ENCODE results near the gene CFAP100. TPM values are rescaled to one million over a fixed set of nuclear protein-coding genes. Genes with fewer than 3 reads are reported as not detected.

CFAP100 gene
- total RNA-seq, 2 donors from 2014 or later = not detected

DNA sequence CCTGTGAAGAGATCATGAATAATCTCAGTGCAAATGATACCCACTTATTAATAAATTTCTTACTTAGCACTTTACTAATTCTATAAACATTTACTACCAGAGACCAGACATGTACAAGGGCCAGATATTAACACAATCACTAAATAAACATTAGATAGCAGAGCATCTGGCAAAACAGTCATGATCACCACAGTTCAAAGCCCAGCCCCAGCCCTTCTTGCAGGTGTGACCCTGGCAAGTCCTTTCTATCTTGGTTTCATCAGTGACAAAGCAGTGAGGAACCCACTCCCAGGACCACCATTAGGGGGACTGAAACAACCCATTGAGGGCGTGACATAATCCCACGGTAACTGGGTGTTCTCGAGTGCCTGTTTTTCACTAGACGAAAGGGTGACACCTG, 69.4 kb downstream of the CFAP100 start:
- intact Hi-C loops (cut with DNase I) = no loop called here
- DNase-seq (ENCODE audit: low spot score) = peak; percentile 26

GRCh38 chr3:126464494-126464893, 69.8 kb downstream of the CFAP100 start:
- intact Hi-C loops (cut with DNase I) = no loop called here
- DNase-seq (ENCODE audit: low spot score) = peak; percentile 37

- DNase-seq (ENCODE audit: low spot score) = peak; percentile 19
These were observed 70.3 kb downstream of the CFAP100 start for GRCh38 chr3:126464997-126465396.

GRCh38 chr3:126465928-126466544, 71.3 kb downstream of the CFAP100 start:
- intact Hi-C loops (cut with DNase I) = loop anchor here in 1 of 2 donors (1.0 kb wide), 1 partner anchor 21 kb away; no protein-coding TSS in a partner anchor

More at GRCh38 chr3:126464997-126465396, 70.3 kb downstream of the CFAP100 start:
- intact Hi-C loops (cut with DNase I) = loop anchor here in 1 of 2 donors (1.0 kb wide), 1 partner anchor 22 kb away; no protein-coding TSS in a partner anchor

GRCh38 chr3:126466886-126467610, 72.3 kb downstream of the CFAP100 start:
- intact Hi-C loops (cut with DNase I) = no loop called here
- DNase-seq (ENCODE audit: low spot score) = peak; percentile 58

More at GRCh38 chr3:126465928-126466544, 71.3 kb downstream of the CFAP100 start:
- DNase-seq (ENCODE audit: low spot score) = peak; percentile 80

DNA sequence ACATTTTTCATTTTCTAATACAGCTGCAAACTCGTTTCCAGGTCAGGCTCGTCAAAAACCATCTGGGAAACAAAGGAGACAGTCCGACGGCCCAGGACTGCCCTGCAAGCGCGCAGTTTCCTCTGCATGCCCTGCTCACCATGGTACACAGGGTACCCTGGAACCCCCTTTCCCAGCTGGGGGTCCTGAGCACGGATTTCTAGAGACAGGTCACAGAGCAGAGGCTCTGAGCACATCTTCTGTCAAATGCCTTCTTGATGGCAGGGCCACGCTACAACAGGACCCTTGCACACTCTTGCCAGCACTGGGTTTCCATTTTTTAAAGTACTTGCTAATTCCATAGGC, 72.9 kb downstream of the CFAP100 start:
- intact Hi-C loops (cut with DNase I) = no loop called here

DNA sequence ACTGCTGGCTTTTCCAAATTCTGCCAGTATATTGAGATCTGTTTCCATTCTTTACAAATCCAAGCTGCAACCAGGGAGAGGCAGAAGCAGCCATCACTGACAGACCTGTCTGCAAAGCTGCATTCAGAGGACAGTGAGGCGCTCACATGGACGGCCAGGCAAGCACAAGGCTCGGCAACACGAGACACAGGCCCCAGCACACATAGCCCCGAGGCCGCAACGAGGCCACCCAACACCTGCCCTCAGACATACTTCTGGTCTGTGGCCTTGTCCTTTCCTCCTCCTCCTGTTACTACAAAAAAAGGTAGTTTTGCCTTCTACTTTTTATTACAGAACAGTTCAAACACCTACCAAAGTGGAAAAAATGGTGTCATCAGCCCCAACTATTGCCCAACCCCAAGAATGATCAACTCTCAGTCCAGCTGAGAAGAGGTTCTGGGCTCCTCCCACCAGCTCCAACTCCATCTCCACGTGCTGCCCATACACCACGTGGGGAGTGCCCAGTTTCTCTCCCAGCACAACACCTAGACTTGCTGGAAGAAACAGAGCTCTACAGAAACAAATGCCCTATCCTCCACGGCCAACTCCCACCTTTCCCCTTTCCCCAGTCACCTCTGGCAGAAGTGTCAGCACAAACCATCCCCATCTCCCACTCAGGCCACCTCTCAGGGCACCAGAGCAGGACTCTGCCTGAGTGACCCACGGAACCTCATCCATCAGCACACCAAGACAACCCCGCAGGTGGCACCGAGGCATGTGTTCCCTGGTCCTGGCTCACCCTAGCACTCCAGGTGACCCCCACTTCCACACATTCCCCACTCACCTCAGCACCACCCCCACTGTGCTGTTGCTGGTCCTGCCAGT, 73.6 kb downstream of the CFAP100 start:
- DNase-seq (ENCODE audit: low spot score) = peak; percentile 59
- intact Hi-C loops (cut with DNase I) = no loop called here

More for the DNA sequence above, 72.9 kb downstream of the CFAP100 start:
- peak; percentile 18 for DNase-seq (ENCODE audit: low spot score)

DNA sequence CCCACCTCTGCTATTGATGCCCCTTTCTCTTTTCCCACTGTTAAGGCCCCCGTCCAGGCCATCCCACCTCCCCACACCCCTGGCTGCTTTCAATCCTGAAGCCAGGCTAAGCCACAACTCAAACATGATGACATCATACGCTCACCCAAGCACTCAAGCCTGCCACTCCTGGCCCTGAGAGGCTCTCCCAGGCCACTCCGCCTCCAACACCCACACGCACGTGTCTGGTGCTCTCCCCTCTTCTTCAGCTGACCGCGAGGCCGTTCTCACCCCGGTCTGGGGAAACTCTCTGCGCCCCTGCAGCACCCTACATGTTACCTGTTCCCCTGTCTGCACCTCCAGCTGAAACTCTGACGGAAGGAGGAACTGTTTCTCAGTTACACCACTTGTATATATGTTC, 74.8 kb downstream of the CFAP100 start:
- peak; percentile 50 for DNase-seq (ENCODE audit: low spot score)
- intact Hi-C loops (cut with DNase I) = no loop called here

- intact Hi-C loops (cut with DNase I) = no loop called here
- peak; percentile 95 for DNase-seq (ENCODE audit: low spot score)
These were observed 77.7 kb downstream of the CFAP100 start for GRCh38 chr3:126472277-126473006.

DNA sequence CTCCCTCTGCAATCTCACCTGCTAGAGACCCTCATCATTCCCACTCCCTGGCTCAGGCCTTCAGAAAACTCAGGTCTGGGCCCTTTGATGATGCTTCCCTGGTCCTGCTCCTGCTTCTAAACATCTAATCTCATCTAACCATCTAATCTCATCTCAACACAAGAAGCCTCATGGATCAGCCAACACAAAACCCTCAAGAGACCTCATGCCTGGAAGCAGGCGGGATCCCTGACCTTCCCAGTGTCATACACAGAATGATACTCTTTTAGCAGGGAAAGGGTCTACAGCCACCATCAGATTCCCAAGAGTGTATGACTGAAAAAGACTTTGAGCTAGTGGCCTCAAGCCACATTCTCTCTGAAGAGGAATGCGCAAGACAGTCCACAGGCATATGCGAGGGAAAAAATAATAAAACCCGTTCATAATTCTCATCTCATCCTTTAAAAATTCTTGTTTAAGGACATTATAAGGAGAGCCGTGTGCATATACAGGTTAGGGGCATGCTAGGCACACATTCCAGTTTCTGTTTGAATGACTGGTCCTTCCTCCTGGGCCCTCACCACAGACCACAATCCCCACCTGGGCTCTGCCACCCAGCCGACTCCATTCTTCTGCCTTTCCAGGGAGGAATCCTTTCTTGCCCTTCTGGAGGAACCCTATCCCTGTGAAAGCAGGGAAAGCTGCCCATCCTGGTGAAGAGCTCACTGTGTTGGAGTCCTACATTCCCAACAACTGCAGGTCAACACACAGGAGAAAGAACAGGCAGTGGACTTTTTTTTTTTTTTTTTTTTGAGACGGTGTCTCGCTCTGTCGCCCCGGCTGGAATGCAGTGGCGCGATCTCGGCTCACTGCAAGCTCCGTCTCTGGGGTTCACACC, 78.8 kb downstream of the CFAP100 start:
- intact Hi-C loops (cut with DNase I) = no loop called here
- peak; percentile 28 for DNase-seq (ENCODE audit: low spot score)

GRCh38 chr3:126474498-126475412, 80.0 kb downstream of the CFAP100 start:
- DNase-seq (ENCODE audit: low spot score) = peak; percentile 86
- intact Hi-C loops (cut with DNase I) = no loop called here

GRCh38 chr3:126475413-126476114, 80.9 kb downstream of the CFAP100 start, which contains the start of gene ZXDC:
Gene ZXDC, minus strand, starts transcription at chr3:126475891. Its CDS starts 26 bp downstream, at chr3:126475865.
- intact Hi-C loops (cut with DNase I) = no loop called here
- peak; percentile 99 for DNase-seq (ENCODE audit: low spot score)

GRCh38 chr3:126476166-126477060, 81.7 kb downstream of the CFAP100 start:
- DNase-seq (ENCODE audit: low spot score) = peak; percentile 91
- intact Hi-C loops (cut with DNase I) = no loop called here

DNA sequence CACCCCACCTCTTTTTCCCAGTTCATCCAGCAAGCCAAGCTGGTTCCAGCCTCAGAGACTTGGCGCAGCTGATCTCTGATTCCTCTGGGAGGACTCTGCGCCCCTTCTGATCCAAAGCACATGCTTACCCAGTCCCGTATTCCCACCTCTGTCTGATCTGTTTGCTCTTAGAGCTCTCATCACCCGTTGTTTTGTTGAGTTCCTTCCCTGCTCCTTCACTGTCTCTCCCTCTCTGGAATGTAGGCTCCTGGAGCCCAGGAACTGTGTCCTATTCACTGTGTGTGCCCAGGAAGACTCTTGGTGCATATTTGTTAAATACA, 82.3 kb downstream of the CFAP100 start:
- DNase-seq (ENCODE audit: low spot score) = no peak
- intact Hi-C loops (cut with DNase I) = no loop called here

GRCh38 chr3:126478581-126479310, 84.0 kb downstream of the CFAP100 start:
- DNase-seq (ENCODE audit: low spot score) = peak; percentile 45
- intact Hi-C loops (cut with DNase I) = no loop called here
